H1 (cell line): ENCODE measurements around the gene MICOS13. TPM values are rescaled to one million over a fixed set of nuclear protein-coding genes. Genes with fewer than 3 reads are reported as not detected.

Experiments
- EGR1 ChIP-seq: IDR thresholded peaks from 2 replicates; pipeline ENCODE4 v1.6.1; 2011; ENCODE audit warnings: low read depth, low read length, borderline replicate concordance
- SP1 ChIP-seq: IDR thresholded peaks from 2 replicates; pipeline ENCODE4 v1.6.1; 2011; ENCODE audit warnings: low read depth, low read length
- polyA plus RNA-seq, 7 experiments: library from polyadenylated mRNA; depleted of rRNA in 3 of 7; stranded (reverse) in 5 of 7; unstranded in 2 of 7; fragments of >200 nt in 5 of 7; fragments of 200-250 nt in 2 of 7; gene quantifications; 1 replicate in 5 of 7; 2 replicates in 1 of 7; 4 replicates in 1 of 7; pipeline versions ENCODE4 v1.2.1 to v1.2.3, GENCODE V29; 2011 to 2013; ENCODE audit warnings: missing spikeins in 2 of 7, mixed read lengths in 2 of 7
- total RNA-seq: library from RNA; stranded (reverse); fragmentation: NEBNext Ultra II Directional; extraction: Animal tissue kit (Norgen Biotek cat#: 25700); gene quantifications from 2 replicates; pipeline ENCODE4 v1.2.1, GENCODE V29; 2021

MICOS13 gene
- total and polyA plus RNA-seq, 2 of the 8 experiments (the other 6 are each of a cell fraction or from before 2014, with no cell fraction given), result 17.3 to 36.1 TPM

DNA sequence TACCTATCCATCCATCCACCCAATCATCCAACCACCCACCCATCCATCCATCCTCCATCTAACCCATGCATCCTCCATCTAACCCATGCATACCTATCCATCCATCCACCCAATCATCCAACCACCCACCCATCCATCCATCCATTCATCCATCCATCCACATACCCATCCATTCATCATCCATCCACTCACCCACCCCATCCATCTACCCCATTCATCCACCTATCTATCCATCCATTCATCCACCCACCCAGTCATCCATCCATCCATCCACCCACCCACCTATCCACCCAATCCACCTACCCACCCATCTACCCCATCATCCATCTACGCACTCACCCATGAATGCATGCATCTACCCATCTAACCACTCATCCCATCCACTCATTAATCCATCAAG is 6.6 kb downstream of the MICOS13 start (continued):
- TF ChIP-seq EGR1 (no peak), SP1 (no peak)
